Measurements from ENCODE around the gene CASP14.

DNA sequence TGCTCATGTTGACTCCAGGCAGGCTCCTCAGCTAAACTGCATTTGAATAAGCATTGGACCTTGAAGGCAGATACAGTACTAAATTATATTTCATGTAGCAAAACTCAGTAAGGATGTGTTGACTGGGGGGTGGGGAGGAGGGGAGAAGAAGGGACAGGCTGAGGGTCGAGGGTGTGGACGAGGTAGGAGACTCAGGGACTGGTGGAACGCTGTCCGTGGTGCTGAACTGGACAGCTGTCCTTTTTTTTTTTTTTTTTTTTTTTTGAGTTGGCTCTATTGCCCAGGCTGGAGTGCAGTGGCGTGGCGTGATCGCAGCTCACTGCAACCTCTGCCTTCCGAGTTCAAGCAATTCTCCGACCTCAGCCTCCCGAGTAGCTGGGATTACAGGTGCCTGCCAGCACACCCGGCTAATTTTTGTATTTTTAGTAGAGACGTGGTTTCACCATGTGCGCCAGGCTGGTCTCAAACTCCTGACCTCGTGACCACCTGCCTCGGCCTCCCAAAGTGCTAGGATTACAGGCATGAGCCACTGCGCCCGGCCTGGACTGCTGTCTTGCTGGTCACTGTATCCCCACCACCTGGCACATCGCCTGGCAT is 33.2 kb upstream of the CASP14 start:
- no peak for TF ChIP-seq EZH2 (IDR thresholded peaks at IDR 0.05; ENCODE audit: borderline replicate concordance, low read depth, low read length, severe bottlenecking)
- TF ChIP-seq, protein P1, sequence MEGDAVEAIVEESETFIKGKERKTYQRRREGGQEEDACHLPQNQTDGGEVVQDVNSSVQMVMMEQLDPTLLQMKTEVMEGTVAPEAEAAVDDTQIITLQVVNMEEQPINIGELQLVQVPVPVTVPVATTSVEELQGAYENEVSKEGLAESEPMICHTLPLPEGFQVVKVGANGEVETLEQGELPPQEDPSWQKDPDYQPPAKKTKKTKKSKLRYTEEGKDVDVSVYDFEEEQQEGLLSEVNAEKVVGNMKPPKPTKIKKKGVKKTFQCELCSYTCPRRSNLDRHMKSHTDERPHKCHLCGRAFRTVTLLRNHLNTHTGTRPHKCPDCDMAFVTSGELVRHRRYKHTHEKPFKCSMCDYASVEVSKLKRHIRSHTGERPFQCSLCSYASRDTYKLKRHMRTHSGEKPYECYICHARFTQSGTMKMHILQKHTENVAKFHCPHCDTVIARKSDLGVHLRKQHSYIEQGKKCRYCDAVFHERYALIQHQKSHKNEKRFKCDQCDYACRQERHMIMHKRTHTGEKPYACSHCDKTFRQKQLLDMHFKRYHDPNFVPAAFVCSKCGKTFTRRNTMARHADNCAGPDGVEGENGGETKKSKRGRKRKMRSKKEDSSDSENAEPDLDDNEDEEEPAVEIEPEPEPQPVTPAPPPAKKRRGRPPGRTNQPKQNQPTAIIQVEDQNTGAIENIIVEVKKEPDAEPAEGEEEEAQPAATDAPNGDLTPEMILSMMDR (IDR thresholded peaks at IDR 0.05; ENCODE audit: borderline replicate concordance, extremely low read depth, low read length, poor library complexity, severe bottlenecking) = no peak
